ENCODE results near the gene KCNMA1. TPM values are rescaled to one million over a fixed set of nuclear protein-coding genes. Genes with fewer than 3 reads are reported as not detected.

KCNMA1 gene
- total and polyA plus RNA-seq, 2 donors (not counting 1 experiment from before 2014, with no cell fraction given), result 0.82 to 3.1 TPM

DNA sequence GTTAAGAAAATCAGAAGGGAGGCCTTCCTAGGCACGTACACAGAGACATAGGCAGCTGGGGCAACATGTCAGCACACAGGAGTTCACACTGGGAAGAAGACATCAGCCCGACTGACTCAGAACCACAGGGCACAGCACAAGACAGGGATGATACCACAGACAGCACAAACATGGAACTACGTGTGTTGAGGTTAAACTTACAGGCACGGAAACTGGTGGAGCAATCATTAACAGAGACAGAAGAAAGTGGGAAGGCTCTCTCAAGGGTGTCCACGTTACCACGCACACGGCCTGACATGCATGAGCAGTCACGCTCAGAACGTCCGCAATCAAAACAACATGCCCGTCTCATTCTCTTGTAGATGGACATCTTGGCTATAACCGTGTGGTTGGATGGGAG lies 636.4 kb downstream of the KCNMA1 start:
- Mint-ChIP-seq H3K27ac (no peak overlapping the region), H3K9me3 (ENCODE audit: insufficient read depth) (no peaks in the 10 kb centered on the region), H3K4me3 (no peak overlapping the region), H3K4me1 (no peaks in the 10 kb centered on the region), H3K27me3 (no peaks in the 10 kb centered on the region)
- peaks cover 0 to 3% (median 0%) of the 10 kb centered on the region in 3 donors for H3K9me3 ChIP-seq (ENCODE audit: control extremely low read depth in 1 of 3, control insufficient read depth in 2 of 3, insufficient read depth in 1 of 3, low read length in 2 of 3)
- no peak overlapping the region for H2AFZ ChIP-seq (ENCODE audit: insufficient read depth, low read depth, low read length, poor library complexity, severe bottlenecking)
- intact Hi-C loops (cut with micrococcal nuclease), result no loop called here
- no peak overlapping the region for H3K27ac ChIP-seq (ENCODE audit: low read length in 2 of 2)
- H3K36me3 ChIP-seq (replicated peaks in 1 of 2; ENCODE audit: control extremely low read depth in 1 of 2, control insufficient read depth in 1 of 2, extremely low read depth in 1 of 2, insufficient read depth in 2 of 2, low read length in 1 of 2), result no peaks in the 10 kb centered on the region
- no peaks in the 10 kb centered on the region for H3K4me1 ChIP-seq (ENCODE audit: control insufficient read depth in 2 of 2, insufficient read depth in 2 of 2, low read length in 2 of 2)
- no peak overlapping the region for H3K4me3 ChIP-seq (ENCODE audit: control extremely low read depth in 1 of 5, extremely low read depth in 1 of 5, insufficient read depth in 1 of 5, low read depth in 2 of 5, low read length in 4 of 5)
- POLR2A ChIA-PET, result no interaction called here
- H3K4me2 ChIP-seq (replicated peaks; ENCODE audit: low read depth, low read length, poor library complexity, severe bottlenecking), result no peak overlapping the region
- ATAC-seq (ENCODE audit: low read depth) (no peak), DNase-seq (no peak)
- H4K20me1 ChIP-seq (ENCODE audit: control insufficient read depth, insufficient read depth, low read length, poor library complexity, severe bottlenecking), result no peaks in the 10 kb centered on the region
- CTCF ChIA-PET, result interaction anchor here (1.1 to 1.2 kb wide), 2 partner anchors 16 to 23 kb away, joined by 3 read pairs; no protein-coding TSS in a partner anchor
- H3K79me2 ChIP-seq (ENCODE audit: control insufficient read depth, insufficient read depth, low read length), result no peaks in the 10 kb centered on the region
- no peaks in the 10 kb centered on the region for H3K27me3 ChIP-seq (replicated peaks in 1 of 4; ENCODE audit: control extremely low read depth in 1 of 4, control insufficient read depth in 3 of 4, insufficient read depth in 4 of 4, low read length in 3 of 4)
- TF ChIP-seq, protein P1, sequence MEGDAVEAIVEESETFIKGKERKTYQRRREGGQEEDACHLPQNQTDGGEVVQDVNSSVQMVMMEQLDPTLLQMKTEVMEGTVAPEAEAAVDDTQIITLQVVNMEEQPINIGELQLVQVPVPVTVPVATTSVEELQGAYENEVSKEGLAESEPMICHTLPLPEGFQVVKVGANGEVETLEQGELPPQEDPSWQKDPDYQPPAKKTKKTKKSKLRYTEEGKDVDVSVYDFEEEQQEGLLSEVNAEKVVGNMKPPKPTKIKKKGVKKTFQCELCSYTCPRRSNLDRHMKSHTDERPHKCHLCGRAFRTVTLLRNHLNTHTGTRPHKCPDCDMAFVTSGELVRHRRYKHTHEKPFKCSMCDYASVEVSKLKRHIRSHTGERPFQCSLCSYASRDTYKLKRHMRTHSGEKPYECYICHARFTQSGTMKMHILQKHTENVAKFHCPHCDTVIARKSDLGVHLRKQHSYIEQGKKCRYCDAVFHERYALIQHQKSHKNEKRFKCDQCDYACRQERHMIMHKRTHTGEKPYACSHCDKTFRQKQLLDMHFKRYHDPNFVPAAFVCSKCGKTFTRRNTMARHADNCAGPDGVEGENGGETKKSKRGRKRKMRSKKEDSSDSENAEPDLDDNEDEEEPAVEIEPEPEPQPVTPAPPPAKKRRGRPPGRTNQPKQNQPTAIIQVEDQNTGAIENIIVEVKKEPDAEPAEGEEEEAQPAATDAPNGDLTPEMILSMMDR (IDR thresholded peaks at IDR 0.05), result no peak
- TF ChIP-seq EZH2 (IDR thresholded peaks at IDR 0.05; ENCODE audit: borderline replicate concordance, insufficient read depth, low read depth, low read length, poor library complexity, severe bottlenecking), result no peak
- H3K9ac ChIP-seq (ENCODE audit: low read length), result no peak overlapping the region
- 92% methylated on average over 11 of the region's 12 CpGs for WGBS (ENCODE audit: insufficient coverage)

DNA sequence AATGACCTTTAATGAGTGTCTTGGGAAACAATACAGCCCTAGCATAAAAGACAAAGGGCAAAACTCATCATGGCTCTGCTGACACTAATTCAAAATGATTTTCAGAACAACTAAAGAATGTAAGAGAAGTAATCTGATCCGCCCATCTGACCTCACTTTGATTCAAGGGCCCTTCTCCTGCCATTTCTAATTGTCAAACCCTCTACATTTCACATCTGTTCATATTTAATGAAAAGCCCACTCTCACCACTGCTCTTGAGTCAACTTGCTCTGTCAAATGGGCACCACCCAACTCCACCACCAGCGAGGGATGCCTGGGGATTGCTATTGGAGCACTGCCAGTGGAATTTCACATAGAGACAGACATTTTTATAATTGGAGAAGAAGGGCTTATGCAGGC lies 639.2 kb downstream of the KCNMA1 start:
- intact Hi-C loops (cut with micrococcal nuclease), result no loop called here
- ChIA-PET POLR2A (no interaction called here), CTCF (no interaction called here)
- peaks cover 0 to 3% (median 0%) of the 10 kb centered on the region in 3 donors for H3K9me3 ChIP-seq (ENCODE audit: control extremely low read depth in 1 of 3, control insufficient read depth in 2 of 3, insufficient read depth in 1 of 3, low read length in 2 of 3)
- no peaks in the 10 kb centered on the region for H3K27me3 Mint-ChIP-seq
- no peak for TF ChIP-seq EZH2 (IDR thresholded peaks at IDR 0.05; ENCODE audit: borderline replicate concordance, insufficient read depth, low read depth, low read length, poor library complexity, severe bottlenecking)
- TF ChIP-seq, protein P1 (IDR thresholded peaks at IDR 0.05), result no peak
- H3K4me3 Mint-ChIP-seq, result no peak overlapping the region
- H3K4me1 ChIP-seq (ENCODE audit: control insufficient read depth in 2 of 2, insufficient read depth in 2 of 2, low read length in 2 of 2), result no peaks in the 10 kb centered on the region
- H3K27me3 ChIP-seq (replicated peaks in 1 of 4; ENCODE audit: control extremely low read depth in 1 of 4, control insufficient read depth in 3 of 4, insufficient read depth in 4 of 4, low read length in 3 of 4), result no peaks in the 10 kb centered on the region
- no peak overlapping the region for H3K9ac ChIP-seq (ENCODE audit: low read length)
- no peak overlapping the region for H3K4me2 ChIP-seq (replicated peaks; ENCODE audit: low read depth, low read length, poor library complexity, severe bottlenecking)
- no peaks in the 10 kb centered on the region for H3K79me2 ChIP-seq (ENCODE audit: control insufficient read depth, insufficient read depth, low read length)
- 70% methylated on average over 1 of the region's 2 CpGs for WGBS (ENCODE audit: insufficient coverage)
- H3K9me3 Mint-ChIP-seq (ENCODE audit: insufficient read depth), result no peaks in the 10 kb centered on the region
- no peak overlapping the region for H2AFZ ChIP-seq (ENCODE audit: insufficient read depth, low read depth, low read length, poor library complexity, severe bottlenecking)
- no peak overlapping the region for H3K4me3 ChIP-seq (ENCODE audit: control extremely low read depth in 1 of 5, extremely low read depth in 1 of 5, insufficient read depth in 1 of 5, low read depth in 2 of 5, low read length in 4 of 5)
- no peaks in the 10 kb centered on the region for H3K36me3 ChIP-seq (replicated peaks in 1 of 2; ENCODE audit: control extremely low read depth in 1 of 2, control insufficient read depth in 1 of 2, extremely low read depth in 1 of 2, insufficient read depth in 2 of 2, low read length in 1 of 2)
- H3K27ac ChIP-seq (ENCODE audit: low read length in 2 of 2), result no peak overlapping the region
- no peak overlapping the region for H3K27ac Mint-ChIP-seq
- H4K20me1 ChIP-seq (ENCODE audit: control insufficient read depth, insufficient read depth, low read length, poor library complexity, severe bottlenecking), result no peaks in the 10 kb centered on the region
- H3K4me1 Mint-ChIP-seq, result no peaks in the 10 kb centered on the region
- no peak for ATAC-seq (ENCODE audit: low read depth)
- DNase-seq, result no peak

Measured in B cell (primary cell).